NCI-H1105 (cell line): ENCODE measurements around the gene PIAS1.
A peak's percentile ranks its signal among the peaks of the same experiment; 100 is the strongest.
"Not testable (repeated sequence)": the region's sequence is repeated elsewhere in the genome, so short reads cannot be mapped to it uniquely, and the experiment has no call there.

Source experiments
- DNase-seq: peaks from one replicate; lab custom pipeline; 2025; lab: John Stamatoyannopoulos, UW

PIAS1 gene

GRCh38 chr15:68203486-68203885, 149.4 kb downstream of the PIAS1 start:
- no peak for DNase-seq

GRCh38 chr15:68203956-68204355, 149.8 kb downstream of the PIAS1 start:
- DNase-seq, result no peak

- DNase-seq, result no peak
Observed at GRCh38 chr15:68204361-68204760, 150.2 kb downstream of the PIAS1 start.

GRCh38 chr15:68204776-68205557, 150.9 kb downstream of the PIAS1 start, which contains the start of gene CALML4:
Gene CALML4, minus strand, starts transcription at chr15:68205332. Its CDS starts 85 bp downstream, at chr15:68205247.
- DNase-seq, result peak; percentile 65

GRCh38 chr15:68205558-68205944, 151.4 kb downstream of the PIAS1 start:
- no peak for DNase-seq

- no peak for DNase-seq
Observed at GRCh38 chr15:68205954-68206539, 151.9 kb downstream of the PIAS1 start.

- DNase-seq, result no peak
Observed at GRCh38 chr15:68206711-68207151, 152.6 kb downstream of the PIAS1 start.

- no peak for DNase-seq
Observed at GRCh38 chr15:68207176-68207935, 153.2 kb downstream of the PIAS1 start.

- DNase-seq, result no peak
Observed at GRCh38 chr15:68208136-68208535, 154.0 kb downstream of the PIAS1 start.

- no peak for DNase-seq
Observed at GRCh38 chr15:68208636-68209240, 154.6 kb downstream of the PIAS1 start.

GRCh38 chr15:68209272-68209671, 155.2 kb downstream of the PIAS1 start:
- no peak for DNase-seq

- no peak for DNase-seq
Observed at GRCh38 chr15:68209735-68210408, 155.8 kb downstream of the PIAS1 start.

GRCh38 chr15:68210409-68210756, 156.3 kb downstream of the PIAS1 start:
- no peak for DNase-seq

GRCh38 chr15:68210821-68211655, 156.9 kb downstream of the PIAS1 start:
- DNase-seq, result no peak

GRCh38 chr15:68211656-68212320, 157.7 kb downstream of the PIAS1 start:
- no peak for DNase-seq

GRCh38 chr15:68213491-68213845, 159.4 kb downstream of the PIAS1 start:
- not testable (repeated sequence) for DNase-seq

- no peak for DNase-seq
Observed at GRCh38 chr15:68213991-68214837, 160.1 kb downstream of the PIAS1 start.

GRCh38 chr15:68214838-68215254, 160.7 kb downstream of the PIAS1 start:
- DNase-seq, result no peak

GRCh38 chr15:68217341-68217740, 163.2 kb downstream of the PIAS1 start:
- DNase-seq, result no peak

- DNase-seq, result no peak
Observed at GRCh38 chr15:68218331-68218730, 164.2 kb downstream of the PIAS1 start.
